GM10266 (cell line): ENCODE data around the gene FGD3.
"Not testable (repeated sequence)": the region's sequence is repeated elsewhere in the genome, so short reads cannot be mapped to it uniquely, and the experiment has no call there.

ENCODE experiments used
- DNase-seq: peaks from one replicate; pipeline ENCODE4 v3.0.0; 2012; ENCODE audit errors: extremely low spot score
- CTCF ChIP-seq: IDR thresholded peaks from 2 replicates; pipeline ENCODE4 v1.5.1; 2012; ENCODE audit warnings: mild to moderate bottlenecking, low read depth; ENCODE audit not compliant: control insufficient read depth, insufficient read depth; ENCODE audit errors: missing control alignments

FGD3 gene

DNA sequence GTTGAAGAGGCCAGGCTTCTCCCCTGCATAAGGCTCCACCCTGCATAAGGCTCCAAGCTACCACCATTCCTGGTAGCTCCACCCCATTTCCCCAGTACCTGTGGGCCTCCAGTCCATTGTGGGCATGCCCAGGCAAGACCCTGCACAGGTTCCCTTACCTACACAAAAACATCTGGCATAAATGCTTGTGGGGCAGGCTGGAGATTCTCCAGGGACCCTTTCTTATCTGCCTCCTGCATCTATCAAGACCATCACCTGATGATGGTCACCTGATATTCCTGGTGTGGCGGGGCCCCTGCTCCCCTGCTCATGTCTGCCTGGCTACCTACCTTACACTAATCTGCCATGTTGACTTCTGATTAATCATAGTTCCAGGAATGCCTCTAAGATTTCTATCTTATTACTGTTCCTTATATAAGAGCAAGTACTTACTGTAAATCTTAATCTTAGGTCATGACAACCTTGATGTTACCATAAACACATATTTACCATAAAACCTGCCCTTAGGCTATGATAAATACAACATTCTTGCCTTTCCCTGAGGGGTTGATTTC lies 41.0 kb downstream of the FGD3 start:
- no peak for TF ChIP-seq CTCF
- no peak for DNase-seq

GRCh38 chr9:92989561-92989960 lies 42.2 kb downstream of the FGD3 start:
- DNase-seq = no peak
- no peak for TF ChIP-seq CTCF

DNA sequence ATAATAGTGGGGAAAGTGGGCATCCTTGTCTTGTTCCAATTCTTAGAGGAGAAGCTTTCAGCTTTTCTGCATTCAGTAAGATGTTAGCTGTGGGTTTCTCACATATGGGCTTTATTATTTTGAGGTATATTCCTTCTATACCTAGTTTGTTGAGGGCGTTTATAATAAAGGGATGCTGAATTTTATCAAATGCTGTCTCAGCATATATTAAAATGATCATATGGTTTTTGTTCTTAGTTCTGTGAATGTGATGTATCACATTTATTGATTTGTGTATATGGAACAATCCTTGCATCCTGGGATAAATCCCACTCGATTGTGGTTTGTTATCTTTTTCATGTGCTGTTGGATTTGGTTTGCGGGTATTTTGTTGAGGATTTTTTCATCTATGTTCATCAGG lies 43.1 kb downstream of the FGD3 start:
- TF ChIP-seq CTCF = no peak
- DNase-seq = no peak

DNA sequence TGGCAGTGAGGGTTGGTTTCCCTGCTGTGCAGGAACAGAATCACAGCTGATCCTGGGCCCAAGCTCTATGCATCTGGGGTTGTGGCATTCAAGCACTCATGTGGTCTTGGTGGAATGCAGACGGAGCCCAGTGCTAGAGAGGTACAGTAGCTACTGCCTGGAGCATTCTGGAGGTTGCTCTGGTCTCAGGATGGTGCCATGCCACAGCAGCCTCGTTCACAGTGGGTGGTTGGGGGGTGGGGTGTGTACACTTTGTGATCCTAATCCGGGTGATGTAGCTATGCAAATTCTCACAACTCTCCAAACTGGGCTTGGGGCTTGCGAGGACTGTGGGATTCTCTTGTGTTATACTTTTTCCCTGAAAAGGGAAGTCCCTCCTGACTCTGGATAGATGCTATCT lies 45.2 kb downstream of the FGD3 start:
- DNase-seq = no peak
- TF ChIP-seq CTCF = no peak

GRCh38 chr9:92998871-92999270 lies 51.5 kb downstream of the FGD3 start:
- not testable (repeated sequence) for DNase-seq

- DNase-seq = no peak
- no peak for TF ChIP-seq CTCF
Observed at GRCh38 chr9:93001031-93001430, 53.7 kb downstream of the FGD3 start.

DNA sequence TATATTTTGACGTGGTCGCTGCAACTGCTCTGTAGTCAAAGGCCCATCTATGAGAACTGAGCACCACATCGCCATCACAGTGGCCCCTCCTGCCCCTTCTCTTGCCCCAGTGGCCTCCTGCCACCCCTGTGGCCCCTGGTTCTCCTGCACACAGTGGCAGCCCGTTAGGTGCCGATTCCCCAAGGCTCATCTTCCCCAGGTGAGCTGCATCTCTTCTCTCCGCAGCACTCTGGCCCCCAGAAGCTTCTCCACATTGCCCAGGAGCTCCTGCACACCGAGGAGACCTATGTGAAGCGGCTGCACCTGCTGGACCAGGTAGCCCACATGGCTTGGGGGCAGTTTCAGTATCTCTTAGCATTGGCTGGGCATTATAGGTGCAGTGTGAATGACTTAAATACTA lies 55.4 kb downstream of the FGD3 start:
- no peak for TF ChIP-seq CTCF

More for the DNA sequence above, 55.4 kb downstream of the FGD3 start:
- no peak for DNase-seq
